ENCODE data around the gene LACRT. TPM values are rescaled to one million over a fixed set of nuclear protein-coding genes. Genes with fewer than 3 reads are reported as not detected.
"Not testable (repeated sequence)": the region's sequence is repeated elsewhere in the genome, so short reads cannot be mapped to it uniquely, and the experiment has no call there.

LACRT gene
- not detected for total RNA-seq
- long read RNA-seq, donor 1, result 0 reads
- long read RNA-seq, donor 2, result 0 reads

DNA sequence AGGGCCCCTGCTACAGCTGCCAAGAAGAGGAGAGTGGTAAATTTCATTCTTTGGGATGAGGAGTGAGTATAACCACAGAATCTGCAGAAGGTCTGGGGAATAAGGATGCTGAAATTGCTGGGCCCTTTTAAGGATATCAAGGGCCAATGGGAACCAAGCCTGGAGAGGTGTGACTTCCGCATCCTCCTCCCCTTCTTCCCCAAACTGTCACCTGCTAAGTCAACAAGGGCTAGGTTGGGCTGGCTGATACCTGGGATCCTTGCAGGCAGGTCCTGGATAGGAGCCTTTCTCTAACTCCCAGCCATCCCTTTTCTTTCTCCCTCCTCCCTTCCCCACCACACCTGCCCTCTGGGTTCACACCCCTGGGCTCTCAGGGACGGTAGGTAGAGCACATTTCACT is at the start of gene LACRT:
Gene LACRT, minus strand, starts transcription at position 101 of the 400 bp plus-strand sequence. Its CDS starts 54 bp downstream, at position 47.
- intact Hi-C loops (cut with DNase I), result no loop called here
- no peak for DNase-seq (ENCODE audit: low spot score)

GRCh38 chr12:54683398-54683797 is 48.7 kb upstream of the LACRT start:
- intact Hi-C loops (cut with DNase I), result no loop called here
- no peak for DNase-seq (ENCODE audit: low spot score)

GRCh38 chr12:54682674-54683073 is 48.0 kb upstream of the LACRT start:
- DNase-seq (ENCODE audit: low spot score), result no peak
- intact Hi-C loops (cut with DNase I), result no loop called here

DNA sequence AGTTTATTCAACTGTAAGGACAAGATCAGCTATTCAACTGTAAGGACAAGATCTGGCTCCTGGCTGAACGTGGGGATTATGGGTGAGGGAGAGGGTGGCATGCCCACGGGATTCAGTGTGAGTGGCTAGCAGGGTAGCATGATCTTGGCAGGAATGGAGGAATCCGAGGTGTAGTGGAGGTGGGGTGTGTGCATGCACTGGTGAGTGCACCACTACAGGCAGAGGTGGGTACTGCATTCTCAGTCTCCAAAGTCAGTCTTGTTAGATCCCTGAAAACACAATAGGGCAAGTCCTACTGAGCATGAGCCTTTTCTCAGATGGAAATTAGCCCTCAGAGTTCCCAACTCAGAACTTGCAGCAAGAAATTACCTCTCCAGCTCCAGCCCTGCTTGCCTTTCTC is 45.7 kb upstream of the LACRT start:
- intact Hi-C loops (cut with DNase I), result no loop called here
- DNase-seq (ENCODE audit: low spot score), result no peak

DNA sequence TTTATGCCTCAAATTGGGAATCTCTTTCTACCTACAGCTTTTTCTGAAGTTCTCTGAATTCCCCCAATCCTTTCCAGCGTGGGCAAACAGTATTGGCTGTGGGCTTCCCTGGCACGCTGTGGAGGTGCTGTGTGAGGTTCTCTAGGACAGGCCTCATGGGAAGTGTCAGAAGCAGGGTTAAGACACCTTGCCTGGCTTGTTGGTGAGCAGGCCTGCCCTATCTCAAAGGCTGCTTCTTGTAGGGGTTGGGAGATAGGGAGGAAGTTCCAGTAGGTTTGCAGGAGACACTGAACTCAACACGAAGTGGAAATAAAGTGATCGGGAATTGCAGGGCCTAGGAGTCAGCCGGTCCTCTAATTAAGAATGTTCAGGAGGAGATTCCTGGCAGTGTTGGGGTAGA is 43.4 kb upstream of the LACRT start:
- intact Hi-C loops (cut with DNase I), result no loop called here
- DNase-seq (ENCODE audit: low spot score), result no peak

- DNase-seq (ENCODE audit: low spot score), result no peak
- intact Hi-C loops (cut with DNase I), result no loop called here
These were observed 33.2 kb upstream of the LACRT start for GRCh38 chr12:54667945-54668344.

- intact Hi-C loops (cut with DNase I), result no loop called here
- DNase-seq (ENCODE audit: low spot score), result no peak
These were observed 31.3 kb upstream of the LACRT start for GRCh38 chr12:54666008-54666407.

DNA sequence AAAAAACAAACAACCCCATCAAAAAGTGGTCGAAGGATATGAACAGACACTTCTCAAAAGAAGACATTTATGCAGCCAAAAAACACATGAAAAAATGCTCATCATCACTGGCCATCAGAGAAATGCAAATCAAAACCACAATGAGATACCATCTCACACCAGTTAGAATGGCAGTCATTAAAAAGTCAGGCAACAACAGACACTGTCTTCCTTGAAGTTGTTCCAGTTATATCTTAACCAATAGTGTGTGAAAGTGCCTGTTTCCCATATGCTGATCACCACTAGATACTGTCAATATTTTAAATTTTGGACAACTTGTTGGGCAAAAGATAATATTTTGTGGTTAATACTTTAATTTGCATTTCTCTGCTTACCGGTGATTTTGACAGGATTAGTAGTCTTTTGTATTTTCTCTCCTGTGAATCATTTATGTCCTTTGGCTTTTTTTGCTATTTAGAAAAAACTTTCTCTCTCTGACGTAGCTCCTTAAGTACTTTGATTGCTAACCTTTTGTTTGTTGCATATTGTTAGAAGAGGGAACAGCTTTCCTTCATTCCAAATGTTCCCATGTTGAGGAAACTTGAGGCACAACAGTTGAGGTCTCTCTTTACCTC is 30.4 kb upstream of the LACRT start:
- intact Hi-C loops (cut with DNase I); DNase-seq (ENCODE audit: low spot score): not testable (repeated sequence)

- intact Hi-C loops (cut with DNase I), result no loop called here
- DNase-seq (ENCODE audit: low spot score), result no peak
These were observed 28.9 kb upstream of the LACRT start for GRCh38 chr12:54663603-54664002.

DNA sequence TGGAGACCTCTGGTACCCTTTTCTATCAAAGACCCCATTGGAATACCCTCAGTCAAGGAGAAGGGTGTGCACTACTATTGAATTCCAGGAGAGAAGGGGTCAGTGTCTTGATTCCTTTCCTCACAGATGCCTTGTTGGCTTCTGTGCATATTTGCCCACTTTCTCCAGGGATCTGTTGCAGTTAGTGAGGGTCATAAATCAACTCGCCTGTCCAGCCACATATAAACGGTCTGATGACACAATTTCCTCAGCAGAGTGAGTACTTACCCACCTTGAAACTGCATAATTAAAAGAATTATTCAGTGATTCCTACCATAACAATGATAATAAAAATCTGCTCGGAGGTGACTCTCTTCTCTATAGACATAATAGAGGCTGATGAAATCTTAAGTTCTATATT is 27.3 kb upstream of the LACRT start:
- intact Hi-C loops (cut with DNase I), result no loop called here
- no peak for DNase-seq (ENCODE audit: low spot score)

DNA sequence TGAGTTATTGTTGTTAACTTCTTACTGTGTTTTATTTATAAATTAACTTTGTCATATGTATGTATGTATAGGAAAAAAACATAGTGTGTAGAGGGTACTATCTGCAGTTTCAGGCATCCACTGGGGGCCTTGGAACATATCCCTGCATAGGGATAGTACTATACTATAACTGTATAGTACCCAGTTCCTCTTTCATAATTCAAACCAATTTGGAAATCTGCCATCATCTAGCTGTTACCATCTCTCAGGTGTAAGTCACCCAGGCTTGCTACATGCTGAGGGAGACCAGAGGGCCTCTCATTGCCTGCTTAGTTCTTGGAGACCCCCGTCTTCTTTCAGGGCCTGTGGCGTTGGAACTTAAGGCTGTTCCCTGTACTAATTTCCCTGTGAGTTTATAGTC is 26.4 kb upstream of the LACRT start:
- intact Hi-C loops (cut with DNase I), result no loop called here

GRCh38 chr12:54660320-54660962 is 25.7 kb upstream of the LACRT start:
- no peak for DNase-seq (ENCODE audit: low spot score)
- intact Hi-C loops (cut with DNase I), result no loop called here

More for the DNA sequence above, 26.4 kb upstream of the LACRT start:
- DNase-seq (ENCODE audit: low spot score), result no peak

DNA sequence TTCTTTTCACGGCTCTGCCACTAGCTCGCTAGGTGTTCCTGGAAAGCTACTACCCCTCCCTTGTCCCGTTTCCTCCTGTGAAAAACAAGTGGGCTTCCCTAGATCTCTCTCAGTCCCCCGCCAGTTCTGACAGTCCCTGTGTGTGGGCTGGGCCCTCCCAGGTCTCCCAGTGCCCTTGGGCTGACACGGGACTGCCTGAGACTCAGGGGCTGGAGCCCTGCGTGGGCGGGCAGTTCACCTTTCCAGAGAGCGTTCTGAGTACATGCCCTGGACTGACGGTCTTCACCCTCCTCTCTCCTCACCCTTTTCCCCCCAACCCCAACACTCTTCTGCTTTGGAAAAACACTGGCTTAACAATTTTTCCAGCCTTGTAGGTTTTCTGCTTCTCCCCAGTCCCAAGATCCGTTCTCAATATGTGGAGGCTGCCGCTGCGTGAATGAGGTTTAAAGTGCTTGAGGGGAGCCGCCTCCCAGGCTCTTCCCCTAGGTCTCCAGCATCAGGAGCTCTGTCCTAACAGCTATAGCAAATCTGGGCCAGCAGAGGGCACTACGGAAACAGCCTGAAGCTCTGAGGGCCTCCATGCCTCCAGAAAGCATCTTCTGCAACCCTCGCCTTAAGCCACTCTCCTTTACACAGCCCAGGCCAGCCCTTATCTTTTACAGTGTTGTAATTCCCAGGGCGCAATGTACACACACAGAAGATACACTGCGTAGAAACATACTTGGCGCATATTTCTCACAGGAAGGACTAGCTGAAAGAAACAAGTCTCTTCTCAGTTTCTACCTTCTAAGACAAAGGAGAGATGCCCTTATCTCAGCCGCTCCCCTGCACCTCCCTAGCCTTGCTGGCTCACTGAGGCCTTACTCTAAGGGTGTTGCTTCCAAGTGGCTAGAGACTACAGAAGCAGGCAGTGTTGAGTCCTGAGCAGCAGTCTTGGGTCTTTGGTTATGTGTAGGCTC is 23.9 kb upstream of the LACRT start:
- no peak for DNase-seq (ENCODE audit: low spot score)
- intact Hi-C loops (cut with DNase I), result no loop called here

DNA sequence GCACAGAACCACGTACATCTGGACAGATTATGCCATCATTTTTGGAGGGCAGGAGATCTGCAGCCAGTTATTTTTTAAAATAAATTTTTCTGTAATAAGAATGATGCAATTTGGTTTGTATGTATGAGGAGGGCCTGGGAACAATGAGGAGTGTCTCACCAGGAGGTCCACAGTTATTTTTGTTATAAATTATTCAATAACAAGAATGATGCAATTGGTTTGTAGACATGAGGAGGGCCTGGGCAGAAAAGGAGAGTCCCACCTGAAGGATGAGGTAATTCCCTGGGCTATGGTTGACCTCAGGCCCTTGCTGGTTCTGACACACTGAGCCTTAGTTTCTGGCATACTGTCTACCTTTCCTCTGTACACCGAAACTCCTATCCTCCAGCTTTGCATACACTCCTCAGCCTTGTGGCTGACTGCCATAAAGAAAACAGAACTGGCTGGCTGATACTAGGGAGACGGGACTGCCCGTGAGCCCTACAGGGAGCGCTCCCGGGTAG is 22.5 kb upstream of the LACRT start:
- intact Hi-C loops (cut with DNase I), result no loop called here
- DNase-seq (ENCODE audit: low spot score), result no peak

DNA sequence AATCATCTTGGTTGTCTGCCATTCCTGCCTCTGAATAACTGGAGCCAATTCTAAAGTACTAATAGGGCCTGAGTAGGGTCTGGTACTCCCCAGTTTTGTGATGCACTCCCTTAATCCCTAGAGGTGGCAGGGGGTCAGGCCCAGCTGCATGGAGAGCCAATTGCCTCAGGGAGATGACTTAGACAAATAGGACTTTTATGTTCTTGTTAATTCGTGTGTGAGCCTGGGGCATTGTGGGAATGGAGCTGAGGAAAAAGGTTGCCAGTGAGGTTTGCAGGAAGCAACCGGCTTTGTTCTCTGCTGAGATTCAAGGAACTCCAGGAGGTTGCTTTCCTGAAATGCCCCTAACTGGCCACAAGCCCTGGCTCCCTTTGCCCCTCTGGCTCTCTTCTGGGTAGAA is 20.2 kb upstream of the LACRT start:
- intact Hi-C loops (cut with DNase I), result no loop called here
- no peak for DNase-seq (ENCODE audit: low spot score)

GRCh38 chr12:54653025-54653424 is 18.3 kb upstream of the LACRT start:
- DNase-seq (ENCODE audit: low spot score), result no peak
- intact Hi-C loops (cut with DNase I), result no loop called here

- intact Hi-C loops (cut with DNase I), result no loop called here
These were observed 16.2 kb upstream of the LACRT start for GRCh38 chr12:54650889-54651288.

DNA sequence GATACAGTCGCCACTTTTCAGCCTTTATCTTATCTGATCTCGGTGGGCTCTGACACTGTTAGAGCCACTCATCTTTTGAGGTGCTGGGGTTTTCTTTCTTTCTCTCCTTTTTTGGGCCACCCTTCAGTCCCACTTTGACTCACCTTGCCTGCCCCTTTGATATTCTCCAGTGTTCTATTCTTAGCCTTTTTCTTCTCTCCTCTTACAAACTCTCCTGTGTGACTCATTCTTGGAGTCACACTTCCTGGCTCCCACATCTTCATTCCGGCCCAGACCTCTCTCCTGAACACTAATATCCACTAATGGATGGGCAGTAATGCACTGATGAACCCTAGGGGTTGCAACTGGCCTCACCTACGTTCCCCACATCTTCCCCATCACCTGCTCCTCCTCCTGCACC is 15.7 kb upstream of the LACRT start:
- intact Hi-C loops (cut with DNase I), result no loop called here
- DNase-seq (ENCODE audit: low spot score), result no peak

More at GRCh38 chr12:54650889-54651288, 16.2 kb upstream of the LACRT start:
- DNase-seq (ENCODE audit: low spot score), result no peak

GRCh38 chr12:54649825-54650224 is 15.1 kb upstream of the LACRT start:
- no peak for DNase-seq (ENCODE audit: low spot score)
- intact Hi-C loops (cut with DNase I), result no loop called here

DNA sequence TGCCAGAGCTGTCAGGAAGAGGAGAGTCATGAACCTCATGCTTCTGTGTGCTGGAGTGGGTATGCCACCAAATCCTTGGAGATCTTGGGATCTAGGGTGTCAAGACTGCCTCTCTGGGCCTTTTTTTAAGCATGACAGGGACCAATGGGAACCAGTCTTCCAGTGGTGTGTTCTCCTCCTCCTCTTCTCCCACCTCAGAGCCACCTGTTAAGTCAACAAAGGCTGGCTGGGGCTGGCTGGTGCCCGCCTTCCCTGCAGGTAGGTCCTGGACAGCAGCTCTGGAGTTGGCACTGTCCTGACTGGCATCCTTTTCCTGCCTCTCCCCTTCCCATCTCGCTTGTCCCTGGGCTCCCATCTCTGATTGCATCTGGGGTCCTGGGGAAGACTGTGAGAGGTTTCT is 13.6 kb upstream of the LACRT start, which contains the start of gene DCD:
Gene DCD, minus strand, starts transcription at position 101 of the 400 bp plus-strand sequence. Its CDS starts 62 bp downstream, at position 39.
- no peak for DNase-seq (ENCODE audit: low spot score)
- intact Hi-C loops (cut with DNase I), result no loop called here

Data from posterior vena cava (tissue), 2 donors.